NCI-H1105 treated with DMSO at 0.1 percent for 48 hours (cell line): ENCODE results near the gene PLXNB1.
"Not testable (repeated sequence)": the region's sequence is repeated elsewhere in the genome, so short reads cannot be mapped to it uniquely, and the experiment has no call there.

ENCODE experiments used
- DNase-seq: peaks from one replicate; lab custom pipeline; 2025; lab: John Stamatoyannopoulos, UW

PLXNB1 gene

GRCh38 chr3:48429960-48430707, at the start of gene PLXNB1:
Gene PLXNB1, minus strand, starts transcription at chr3:48430086. Its CDS starts 5,475 bp downstream, at chr3:48424611.
- DNase-seq, result peak; percentile 86

GRCh38 chr3:48478626-48479555, 49.0 kb upstream of the PLXNB1 start:
- no peak for DNase-seq

GRCh38 chr3:48477959-48478520, 48.2 kb upstream of the PLXNB1 start:
- no peak for DNase-seq

- DNase-seq, result no peak
Measured at GRCh38 chr3:48476426-48477053, 46.7 kb upstream of the PLXNB1 start.

- no peak for DNase-seq
Measured at GRCh38 chr3:48475188-48475587, 45.3 kb upstream of the PLXNB1 start.

- DNase-seq, result no peak
Measured at GRCh38 chr3:48474619-48475018, 44.7 kb upstream of the PLXNB1 start.

- not testable (repeated sequence) for DNase-seq
Measured at GRCh38 chr3:48474031-48474430, 44.1 kb upstream of the PLXNB1 start.

- DNase-seq, result peak; percentile 0
Measured at GRCh38 chr3:48473617-48473952, 43.7 kb upstream of the PLXNB1 start.

- peak; percentile 53 for DNase-seq
Measured at GRCh38 chr3:48472923-48473616, 43.2 kb upstream of the PLXNB1 start.

GRCh38 chr3:48472673-48472922, 42.7 kb upstream of the PLXNB1 start:
- DNase-seq, result no peak

- no peak for DNase-seq
Measured at GRCh38 chr3:48470286-48470685, 40.4 kb upstream of the PLXNB1 start.

GRCh38 chr3:48469046-48469915, 39.4 kb upstream of the PLXNB1 start:
- DNase-seq, result no peak

GRCh38 chr3:48468329-48468731, 38.4 kb upstream of the PLXNB1 start:
- DNase-seq, result no peak

- DNase-seq, result no peak
Measured at GRCh38 chr3:48467473-48468267, 37.8 kb upstream of the PLXNB1 start.

GRCh38 chr3:48467110-48467454, 37.2 kb upstream of the PLXNB1 start:
- no peak for DNase-seq

- DNase-seq, result no peak
Measured at GRCh38 chr3:48466386-48467109, 36.7 kb upstream of the PLXNB1 start.

- peak; percentile 22 for DNase-seq
Measured at GRCh38 chr3:48465531-48466378, 35.9 kb upstream of the PLXNB1 start.

- no peak for DNase-seq
Measured at GRCh38 chr3:48465237-48465530, 35.3 kb upstream of the PLXNB1 start.

- no peak for DNase-seq
Measured at GRCh38 chr3:48464713-48465221, 34.9 kb upstream of the PLXNB1 start.
